HG03571 (cell line): ENCODE measurements around the gene HIVEP3.

Source experiments
- ATAC-seq: cut with Tn5 transposase; IDR thresholded peaks from one replicate; pipeline ENCODE4 v1.9.1; 2021; ENCODE audit not compliant: unreplicated experiment

The HIVEP3 gene

DNA sequence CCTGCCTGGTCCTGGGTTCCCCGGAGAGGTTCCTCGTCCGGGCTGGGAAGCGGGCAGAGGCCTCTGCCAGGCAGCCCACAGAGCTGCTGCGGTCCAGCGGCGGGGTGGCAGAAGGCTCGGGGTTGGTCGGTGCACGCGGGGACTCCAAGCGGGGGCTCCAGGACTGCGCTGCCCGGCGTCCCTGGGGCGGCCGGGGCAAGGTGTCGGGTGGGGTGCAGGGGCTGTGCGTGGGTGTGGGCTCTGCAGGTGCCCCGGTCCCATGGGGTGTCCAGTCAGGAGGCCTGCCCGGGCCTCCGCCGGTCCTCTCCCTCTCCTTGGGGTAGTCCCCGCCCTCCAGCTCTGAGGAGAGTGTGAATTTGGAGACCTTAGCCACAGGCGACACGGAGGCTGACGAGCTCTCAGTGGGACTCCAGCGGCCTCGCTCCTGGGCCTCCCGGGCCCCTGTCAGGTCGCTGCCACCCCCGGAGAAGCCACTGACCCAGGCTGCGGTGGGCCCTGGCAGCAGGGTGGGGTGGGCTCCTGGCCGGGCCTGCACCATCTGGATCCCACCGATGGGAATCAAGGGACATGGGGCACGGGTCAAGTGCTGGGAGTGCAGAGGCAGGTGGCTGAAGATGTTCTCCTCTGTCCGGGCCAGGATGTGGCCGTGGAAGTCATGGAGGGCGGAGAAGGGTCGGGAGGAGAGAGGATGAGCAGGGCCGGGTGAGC is 408.0 kb downstream of the HIVEP3 start:
- no peak for ATAC-seq

DNA sequence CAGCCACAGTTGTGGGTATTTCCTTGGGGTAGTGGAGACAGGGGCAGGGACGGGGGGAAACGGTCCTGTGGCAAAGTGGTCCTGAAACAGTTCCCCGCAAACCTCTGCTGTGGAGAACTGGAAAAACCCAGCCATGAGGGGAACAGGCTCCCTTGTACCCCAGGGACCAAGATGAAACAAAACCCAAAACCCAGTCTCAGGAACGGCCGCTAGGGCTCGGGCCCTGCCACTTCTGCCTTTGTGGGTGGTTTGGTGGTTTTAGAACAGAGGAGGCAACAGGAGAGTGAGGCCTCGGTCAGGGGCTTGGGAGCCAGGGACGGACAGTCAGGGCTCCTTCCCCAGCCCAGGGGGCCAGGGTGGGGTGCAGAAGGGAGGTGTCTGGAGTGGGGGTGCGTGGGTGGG is 409.5 kb downstream of the HIVEP3 start:
- ATAC-seq: no peak

DNA sequence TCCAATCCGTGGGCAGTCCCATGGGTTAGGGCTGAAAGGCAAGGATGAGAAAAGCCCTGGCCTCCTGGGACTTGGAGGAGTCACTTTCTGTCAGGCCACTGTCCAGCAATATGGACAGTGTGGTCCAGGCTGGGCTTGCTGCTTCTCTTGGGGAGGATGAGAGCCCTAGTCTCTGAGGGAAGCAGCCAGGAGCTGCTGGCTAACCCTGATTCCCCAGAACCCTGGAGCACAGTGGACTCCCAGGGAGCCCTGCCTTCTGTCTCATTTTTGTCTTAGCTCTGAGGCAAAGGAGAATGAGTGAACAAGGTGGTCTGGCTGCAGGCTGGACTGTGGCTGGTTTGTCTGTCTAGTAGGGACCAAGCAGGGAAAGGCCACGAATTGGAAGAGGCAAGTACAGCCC is 410.4 kb downstream of the HIVEP3 start:
- ATAC-seq: no peak

- no peak for ATAC-seq
Observed at GRCh38 chr1:41507836-41508235, 410.9 kb downstream of the HIVEP3 start.

DNA sequence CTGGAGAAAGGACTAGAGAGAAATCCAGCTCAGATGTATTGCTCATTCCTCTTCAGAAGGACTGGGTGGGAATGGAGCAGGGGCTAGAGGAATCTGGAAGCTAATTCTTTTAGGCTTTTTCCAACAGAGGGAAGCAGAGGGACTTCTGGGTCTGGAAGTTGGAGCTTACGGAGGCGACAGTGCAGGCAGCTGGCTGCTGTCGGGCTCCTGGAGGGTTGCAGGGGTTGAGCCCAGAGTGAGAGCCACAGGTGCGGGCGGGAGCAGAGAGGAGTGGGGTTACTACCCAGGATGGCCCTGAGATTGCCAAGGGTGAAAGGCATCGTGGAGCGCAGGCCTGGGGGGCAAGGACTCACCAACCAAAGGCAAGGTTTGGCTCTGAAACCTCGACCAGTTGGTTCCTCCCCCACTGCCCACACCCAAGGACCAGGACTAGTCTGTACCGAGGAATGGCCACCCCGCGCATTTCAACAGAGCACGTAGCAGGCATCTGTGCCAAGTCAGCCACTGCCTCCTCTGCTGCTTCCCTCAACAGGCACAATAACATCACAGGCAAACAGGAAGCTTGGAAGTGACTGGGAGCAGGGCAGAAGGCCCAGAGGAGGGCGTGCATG is 411.5 kb downstream of the HIVEP3 start:
- no peak for ATAC-seq

- ATAC-seq: no peak
Observed at GRCh38 chr1:41504114-41505035, 414.3 kb downstream of the HIVEP3 start.

DNA sequence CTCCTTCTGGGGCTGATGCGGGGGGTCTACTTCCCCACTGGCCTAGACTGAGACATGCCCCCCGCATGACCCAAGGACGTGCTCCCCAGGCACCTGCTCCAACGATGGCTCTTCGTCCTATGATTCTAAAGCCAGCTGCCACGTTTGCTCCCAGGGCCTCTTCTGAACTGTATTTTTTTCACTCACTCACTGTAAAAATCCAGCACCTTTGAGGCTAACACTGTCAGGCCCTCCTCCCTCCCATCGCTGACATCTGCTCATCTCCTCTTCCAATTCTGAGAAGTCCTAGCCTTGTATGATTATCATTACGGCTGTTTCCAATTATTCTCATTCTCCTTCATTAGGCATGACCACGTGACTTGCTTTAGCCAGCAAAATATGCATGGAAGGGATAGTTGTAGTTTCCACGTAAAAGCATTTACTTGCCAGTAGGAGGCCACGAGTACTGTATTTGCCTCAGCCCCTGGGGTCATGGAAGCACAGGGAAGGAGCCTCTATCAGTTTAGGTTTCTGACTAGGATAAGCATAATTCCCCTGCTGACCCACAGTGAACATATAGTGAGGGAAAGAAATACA is 415.1 kb downstream of the HIVEP3 start:
- no peak for ATAC-seq

- ATAC-seq: no peak
Observed at GRCh38 chr1:41502912-41503311, 415.8 kb downstream of the HIVEP3 start.

- ATAC-seq: no peak
Observed at GRCh38 chr1:41501581-41501980, 417.1 kb downstream of the HIVEP3 start.

- ATAC-seq: no peak
Observed at GRCh38 chr1:41500781-41501518, 417.8 kb downstream of the HIVEP3 start.

DNA sequence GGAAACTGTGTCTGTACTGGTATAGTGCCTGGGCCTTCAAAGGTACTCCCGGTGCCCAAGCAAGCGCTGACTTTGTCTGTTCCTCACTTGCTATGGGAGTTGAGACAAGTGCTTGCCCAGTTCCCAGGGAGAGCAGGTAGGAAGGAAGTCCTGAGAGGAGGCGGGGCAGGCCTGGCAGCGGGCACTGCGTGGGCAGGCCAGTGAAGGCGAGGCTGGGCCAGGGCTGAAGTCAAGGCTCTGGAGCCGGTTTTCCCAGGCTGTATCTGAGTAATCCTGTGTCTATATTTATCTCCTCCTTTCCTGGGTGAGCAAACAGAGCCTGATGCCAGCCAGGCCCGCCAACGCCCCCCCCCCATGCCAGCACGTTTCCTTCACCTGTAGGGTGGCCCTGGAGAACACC is 418.3 kb downstream of the HIVEP3 start:
- ATAC-seq: no peak

- ATAC-seq: no peak
Observed at GRCh38 chr1:41499591-41499990, 419.1 kb downstream of the HIVEP3 start.

- no peak for ATAC-seq
Observed at GRCh38 chr1:41498804-41499203, 419.9 kb downstream of the HIVEP3 start.

GRCh38 chr1:41498391-41498790 is 420.3 kb downstream of the HIVEP3 start:
- ATAC-seq: no peak

DNA sequence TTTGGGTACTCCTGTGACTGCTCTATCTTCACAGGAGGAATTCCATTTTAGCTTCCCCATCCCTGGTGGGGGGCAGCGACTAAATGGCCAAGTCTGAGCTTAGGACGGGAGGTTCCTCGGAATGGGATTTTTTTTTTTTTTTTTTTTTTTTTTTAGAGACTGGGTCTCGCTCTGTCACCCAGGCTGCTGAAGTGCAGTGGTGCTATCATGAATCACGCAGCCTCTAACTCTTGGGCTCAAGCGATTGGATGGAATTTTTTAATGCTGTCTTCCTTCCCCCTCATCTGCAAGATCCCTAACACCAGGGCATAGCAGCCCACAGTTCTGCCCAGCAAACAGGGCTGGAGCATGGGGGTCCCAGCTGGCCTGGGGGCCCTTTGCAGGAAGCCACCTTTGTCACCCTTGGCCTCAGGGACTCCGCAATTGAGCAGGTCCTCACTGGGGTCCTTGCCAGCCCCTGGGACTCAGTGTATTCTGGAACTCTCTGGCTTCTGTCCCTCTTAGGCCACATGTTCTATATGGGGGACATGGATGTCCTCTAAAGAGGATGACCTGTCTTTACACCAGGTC is 421.2 kb downstream of the HIVEP3 start:
- no peak for ATAC-seq

DNA sequence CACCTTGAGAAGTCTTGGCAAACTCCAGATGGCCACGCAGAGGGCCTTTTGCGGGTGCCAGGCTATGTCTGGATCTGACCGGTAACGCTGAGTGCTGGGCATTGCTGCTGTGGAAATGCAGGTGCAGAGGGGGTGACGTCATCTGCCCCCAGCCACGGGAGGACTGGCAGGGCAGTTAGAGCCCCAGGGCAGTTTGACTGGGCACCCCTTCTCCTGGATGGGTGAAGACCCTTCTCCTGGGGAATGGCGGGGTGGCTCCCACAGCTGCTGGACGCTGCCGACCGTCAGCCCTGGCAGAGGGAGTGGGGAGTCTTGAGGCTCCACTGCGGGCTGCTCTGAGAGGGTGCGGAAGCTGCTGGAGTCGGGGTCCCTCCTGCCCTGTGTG is 421.7 kb downstream of the HIVEP3 start:
- ATAC-seq: no peak

DNA sequence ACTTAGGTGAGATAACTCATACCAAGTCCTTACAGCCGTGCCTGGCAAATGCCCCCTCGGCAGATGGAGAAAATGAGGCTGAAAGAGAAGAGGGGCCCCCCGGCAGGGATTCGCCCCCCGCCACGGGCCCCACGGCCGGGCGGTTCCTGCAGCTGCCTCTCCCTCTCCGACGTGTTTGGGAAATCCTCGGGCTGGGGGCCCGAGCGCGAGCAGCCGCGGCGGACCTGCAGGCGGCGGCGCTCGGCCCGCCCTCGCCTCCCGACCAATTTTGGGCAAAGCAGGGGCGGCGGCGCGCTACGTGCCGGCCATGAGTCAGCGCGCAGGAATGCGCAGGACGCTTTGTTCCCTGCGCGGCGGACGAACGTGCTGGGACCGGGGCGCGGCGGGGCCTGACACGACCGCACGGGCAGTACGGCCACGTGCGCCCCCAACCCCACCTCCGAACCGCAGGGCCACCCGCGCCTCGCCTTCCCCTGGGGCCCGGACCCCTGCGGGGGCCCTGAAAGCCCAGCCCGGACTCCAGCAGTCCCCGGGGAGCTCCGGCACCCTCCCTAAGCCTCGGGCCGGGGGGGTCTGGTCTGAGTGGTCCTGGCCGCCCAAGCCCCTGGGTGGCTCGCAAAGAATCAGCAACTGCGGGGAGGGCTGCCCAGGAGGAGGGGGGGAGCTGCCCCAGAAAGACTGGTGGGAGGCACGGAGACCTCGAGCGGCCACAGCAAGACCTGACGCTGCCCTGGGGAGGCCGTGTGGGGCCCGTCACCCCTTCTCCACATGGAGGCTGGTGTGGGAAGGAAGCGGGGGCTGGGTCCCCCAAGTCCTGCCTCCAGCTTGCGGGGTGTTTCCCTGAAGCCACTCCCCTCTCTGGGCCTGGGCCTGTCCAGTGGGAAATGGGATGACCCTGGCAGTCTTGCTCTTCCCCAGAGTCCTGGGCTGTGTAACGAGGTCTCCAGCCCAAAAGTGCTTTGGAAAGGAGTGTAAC is 422.4 kb downstream of the HIVEP3 start:
- ATAC-seq: no peak

DNA sequence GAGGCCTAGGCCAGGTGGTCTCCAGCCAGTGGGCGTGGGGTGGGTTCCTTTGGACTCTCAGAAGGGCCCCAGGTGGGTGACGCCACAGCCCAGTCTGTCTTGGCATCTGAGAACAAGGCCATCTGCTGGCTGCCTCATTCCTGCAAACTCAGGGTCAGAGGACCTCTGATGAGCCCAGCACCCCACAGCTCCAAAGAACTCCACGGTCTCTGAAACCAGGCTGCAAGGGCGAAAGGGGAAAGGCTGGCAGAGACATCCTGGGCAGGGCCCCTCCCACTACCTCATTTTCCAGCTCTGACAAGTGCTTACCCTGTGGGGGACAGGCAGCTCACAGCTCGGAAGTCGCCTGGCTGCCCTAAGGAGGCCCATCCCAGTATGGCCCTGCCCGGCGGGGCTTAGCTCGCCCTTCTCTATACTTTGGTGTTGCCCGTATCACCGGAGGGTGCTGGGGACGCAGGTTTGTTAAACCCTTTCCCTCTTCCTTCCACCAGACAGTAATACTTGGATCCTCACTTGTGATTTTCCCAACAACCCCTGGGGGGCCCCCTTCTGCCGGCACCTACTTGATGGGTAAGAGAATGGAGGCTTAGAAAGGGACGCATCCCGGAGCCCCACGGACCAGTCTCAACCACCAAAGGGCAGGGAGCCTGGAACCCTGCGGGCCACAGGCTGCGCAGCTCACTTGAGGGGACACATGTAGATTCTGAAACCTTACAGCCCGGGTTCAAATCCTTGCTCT is 423.3 kb downstream of the HIVEP3 start:
- ATAC-seq: no peak
